Measurements from ENCODE around the gene USHBP1.

DNA sequence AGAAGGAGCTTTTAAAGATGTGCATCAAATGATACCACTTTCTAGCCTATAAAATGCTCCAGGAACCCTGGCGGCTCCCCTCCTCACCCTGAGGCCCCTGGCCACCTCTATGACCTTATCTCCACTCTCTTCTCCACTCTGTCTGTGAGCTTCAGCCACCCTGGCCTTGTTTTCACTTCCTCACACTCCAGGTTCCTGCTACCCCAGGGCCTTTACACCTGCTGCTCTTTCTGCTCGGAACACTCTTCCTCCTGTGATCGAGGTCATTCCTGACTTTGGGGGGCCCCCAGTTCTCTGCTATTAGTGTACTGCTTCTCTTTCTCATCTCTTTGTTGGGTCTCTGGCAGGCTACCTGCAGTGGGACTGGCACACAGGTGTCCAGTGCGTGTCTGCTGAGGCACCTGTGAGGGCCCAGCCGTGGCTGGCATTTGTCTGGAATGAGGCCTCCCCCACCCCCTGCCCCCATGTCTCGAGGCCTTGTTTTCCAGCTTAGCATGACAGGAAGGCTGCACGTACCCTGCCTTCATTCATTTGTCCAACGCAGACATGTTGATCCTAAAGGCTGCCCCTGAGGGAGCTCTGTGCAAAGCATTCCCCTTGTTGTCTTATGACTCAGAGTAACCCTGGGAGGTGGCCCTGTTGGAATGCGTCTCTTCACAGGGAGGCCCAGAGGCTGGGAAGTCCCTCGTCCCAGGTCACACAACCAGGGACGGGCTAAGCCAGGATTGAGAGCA, 47.1 kb upstream of the USHBP1 start:
- TF ChIP-seq SUZ12 (IDR thresholded peaks at IDR 0.05; ENCODE audit: extremely low read depth, insufficient read depth, insufficient read length), result no peak
- TF ChIP-seq YY1 (IDR thresholded peaks at IDR 0.05; ENCODE audit: insufficient read depth, insufficient read length), result no peak
- TF ChIP-seq ZNF274 (IDR thresholded peaks at IDR 0.05; ENCODE audit: low read depth, low read length), result no peak

Data from NT2/D1 (cell line).